SK-N-SH treated with all-trans-retinoic acid at 6 μM for 48 hours (cell line): ENCODE measurements around the gene PTPRN2.

Experiments
- ESRRG ChIP-seq: fragments of 250-450 bp; sonication (Bioruptor Pico); IDR thresholded peaks from 2 replicates; pipeline ENCODE4 v1.6.1; 2021; ENCODE audit warnings: mild to moderate bottlenecking
- ZC3H10 ChIP-seq: fragments of 250-450 bp; sonication (Bioruptor Pico); IDR thresholded peaks from 2 replicates; pipeline ENCODE4 v1.5.1; 2021; ENCODE audit warnings: mild to moderate bottlenecking, moderate library complexity
- ZNF565 ChIP-seq: fragments of 450-650 bp; formaldehyde crosslinking; conservative IDR thresholded peaks from 2 replicates; pipeline ENCODE4 v1.5.0; 2020; ENCODE audit warnings: low read depth, mild to moderate bottlenecking, moderate library complexity

- no peak for TF ChIP-seq ZNF565 (CRISPR knock-in tag)
- TF ChIP-seq ESRRG (CRISPR knock-in tag): no peak
- no peak for TF ChIP-seq ZC3H10 (CRISPR knock-in tag)
These were observed 184.4 kb downstream of the PTPRN2 start for GRCh38 chr7:158403013-158403821.
